DND-41 (cell line): ENCODE data around the gene PEPD.

Source experiments
- ATAC-seq: fragments of 200-7000 bp; cut with Tn5 transposase; 3 replicates; pipeline ENCODE4 v1.9.1; 2021; ENCODE audit warnings: low read depth; ENCODE audit not compliant: insufficient read depth
- DNase-seq: peaks from one replicate; pipeline ENCODE4 v3.0.0-alpha.2; 2020
- H2AFZ ChIP-seq: 2 replicates; pipeline ENCODE4 v1.6.0; 2012; ENCODE audit warnings: low read depth, low read length
- H3K27ac ChIP-seq: 2 replicates; pipeline ENCODE4 v1.5.1; 2012; ENCODE audit warnings: low read length, inconsistent platforms
- H3K27me3 ChIP-seq: fragments of 200-600 bp; sonication (generic); 2 replicates; pipeline ENCODE4 v1.6.0; 2012; ENCODE audit warnings: low read length, mild to moderate bottlenecking, inconsistent platforms; ENCODE audit not compliant: insufficient read depth, poor library complexity
- H3K36me3 ChIP-seq: 2 replicates; pipeline ENCODE4 v1.5.1; 2012; ENCODE audit warnings: low read length, inconsistent platforms; ENCODE audit not compliant: insufficient read depth
- H3K4me1 ChIP-seq: 2 replicates; pipeline ENCODE4 v1.5.1; 2012; ENCODE audit warnings: mild to moderate bottlenecking, low read length; ENCODE audit not compliant: insufficient read depth
- H3K4me2 ChIP-seq: 2 replicates; pipeline ENCODE4 v1.6.0; 2012; ENCODE audit warnings: mild to moderate bottlenecking, moderate library complexity, low read length, inconsistent platforms; ENCODE audit not compliant: insufficient read depth
- H3K4me3 ChIP-seq, 2 experiments: fragments of 200-600 bp in 1 of 2; shearing (Covaris generic) in 1 of 2; 2 replicates each; pipeline ENCODE4 v1.5.1; 2012 to 2016; ENCODE audit warnings: inconsistent platforms in 2 of 2, low read length in 2 of 2, mild to moderate bottlenecking in 2 of 2, low read depth in 1 of 2, moderate library complexity in 1 of 2
- H3K79me2 ChIP-seq: 2 replicates; pipeline ENCODE4 v1.6.0; 2012; ENCODE audit warnings: low read length, inconsistent platforms; ENCODE audit not compliant: insufficient read depth
- H3K9ac ChIP-seq: 2 replicates; pipeline ENCODE4 v1.6.0; 2012; ENCODE audit warnings: low read depth, mild to moderate bottlenecking, inconsistent platforms, low read length, moderate library complexity
- H3K9me3 ChIP-seq: 2 replicates; pipeline ENCODE4 v1.5.1; 2012; ENCODE audit warnings: low read length, moderate library complexity, mild to moderate bottlenecking, inconsistent platforms; ENCODE audit not compliant: insufficient read depth, severe bottlenecking
- H4K20me1 ChIP-seq: 2 replicates; pipeline ENCODE4 v1.6.0; 2012; ENCODE audit warnings: low read length; ENCODE audit not compliant: insufficient read depth
- CTCF ChIP-seq: IDR thresholded peaks from 2 replicates; pipeline ENCODE4 v1.5.1; 2012; ENCODE audit warnings: borderline replicate concordance, low read length, moderate library complexity, mild to moderate bottlenecking; ENCODE audit not compliant: poor library complexity, severe bottlenecking; ENCODE audit errors: extremely low read depth
- EZH2 ChIP-seq: IDR thresholded peaks from 3 replicates; pipeline ENCODE4 v1.6.1; 2012; ENCODE audit warnings: borderline replicate concordance, low read depth, mild to moderate bottlenecking, moderate library complexity, low read length, inconsistent platforms; ENCODE audit not compliant: severe bottlenecking

PEPD gene

GRCh38 chr19:33434886-33435705 is 86.5 kb downstream of the PEPD start:
- Histone ChIP-seq H3K4me2 (no peak overlapping the region), H3K4me3 (no peak overlapping the region), H4K20me1 (peaks cover 9% of the 10 kb centered on the region), H3K36me3 (no peaks in the 10 kb centered on the region), H3K79me2 (no peaks in the 10 kb centered on the region), H3K9me3 (no peaks in the 10 kb centered on the region), H3K27me3 (no peaks in the 10 kb centered on the region), H3K27ac (no peak overlapping the region), H3K9ac (no peak overlapping the region), H2AFZ (no peak overlapping the region), H3K4me1 (no peaks in the 10 kb centered on the region)
- DNase-seq, result no peak
- no peak for ATAC-seq
- no peak for TF ChIP-seq EZH2
- no peak for TF ChIP-seq CTCF

GRCh38 chr19:33434069-33434885 is 87.3 kb downstream of the PEPD start:
- no peaks in the 10 kb centered on the region for H3K79me2 ChIP-seq
- no peak overlapping the region for H3K4me2 ChIP-seq
- no peak overlapping the region for H3K9ac ChIP-seq
- TF ChIP-seq EZH2 (no peak), CTCF (no peak)
- no peak overlapping the region for H2AFZ ChIP-seq
- H3K27ac ChIP-seq, result no peak overlapping the region
- no peak for ATAC-seq
- H3K4me1 ChIP-seq, result no peaks in the 10 kb centered on the region
- DNase-seq, result no peak
- H3K9me3 ChIP-seq, result no peaks in the 10 kb centered on the region
- H3K4me3 ChIP-seq, result no peak overlapping the region
- H4K20me1 ChIP-seq, result peaks cover 10% of the 10 kb centered on the region
- no peaks in the 10 kb centered on the region for H3K27me3 ChIP-seq
- H3K36me3 ChIP-seq, result no peaks in the 10 kb centered on the region

GRCh38 chr19:33432446-33433170 is 89.0 kb downstream of the PEPD start:
- ATAC-seq (no peak), DNase-seq (no peak)
- H3K4me2 ChIP-seq, result no peak overlapping the region
- no peak overlapping the region for H3K9ac ChIP-seq
- no peaks in the 10 kb centered on the region for H3K79me2 ChIP-seq
- H3K4me3 ChIP-seq, result no peak overlapping the region
- no peaks in the 10 kb centered on the region for H3K4me1 ChIP-seq
- TF ChIP-seq CTCF (no peak), EZH2 (no peak)
- H4K20me1 ChIP-seq, result peaks cover 12% of the 10 kb centered on the region; the same call in 1 of the 2 replicates
- no peak overlapping the region for H3K27ac ChIP-seq
- no peak overlapping the region for H2AFZ ChIP-seq
- H3K36me3 ChIP-seq, result no peaks in the 10 kb centered on the region
- H3K27me3 ChIP-seq, result no peaks in the 10 kb centered on the region
- no peaks in the 10 kb centered on the region for H3K9me3 ChIP-seq
